DND-41 (cell line): ENCODE measurements around the gene MFSD6.

Source experiments
- CTCF ChIP-seq: IDR thresholded peaks from 2 replicates; pipeline ENCODE4 v1.5.1; 2012; ENCODE audit warnings: borderline replicate concordance, low read length, moderate library complexity, mild to moderate bottlenecking; ENCODE audit not compliant: poor library complexity, severe bottlenecking; ENCODE audit errors: extremely low read depth
- EZH2 ChIP-seq: IDR thresholded peaks from 3 replicates; pipeline ENCODE4 v1.6.1; 2012; ENCODE audit warnings: borderline replicate concordance, low read depth, mild to moderate bottlenecking, moderate library complexity, low read length, inconsistent platforms; ENCODE audit not compliant: severe bottlenecking

GRCh38 chr2:190455358-190456095, 47.4 kb downstream of the MFSD6 start:
- TF ChIP-seq CTCF (no peak), EZH2 (no peak)
